ENCODE data around the gene NDE1.
"Not testable (repeated sequence)": the region's sequence is repeated elsewhere in the genome, so short reads cannot be mapped to it uniquely, and the experiment has no call there.

NDE1 gene

DNA sequence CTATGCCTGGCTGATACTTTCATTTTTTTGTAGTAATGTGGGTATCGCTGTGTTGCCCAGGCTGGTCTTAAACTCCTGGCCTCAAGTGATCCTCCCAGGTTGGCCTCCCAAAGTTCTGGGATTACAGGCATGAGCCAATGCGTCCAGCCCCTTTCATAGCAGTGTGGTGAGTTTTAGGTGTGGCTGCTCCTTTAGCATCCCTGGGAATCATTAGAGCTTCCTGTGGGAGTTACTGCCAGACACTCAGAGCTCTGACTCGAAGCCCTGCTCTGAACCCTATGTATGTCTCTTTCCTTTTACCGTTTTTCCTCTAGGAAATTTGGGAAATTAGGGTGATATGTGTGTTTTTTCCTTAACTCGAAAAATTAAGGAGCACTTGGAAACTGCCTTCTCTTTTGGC lies 44.5 kb downstream of the NDE1 start:
- no peak for DNase-seq (ENCODE audit: low read depth in 2 of 2)

DNA sequence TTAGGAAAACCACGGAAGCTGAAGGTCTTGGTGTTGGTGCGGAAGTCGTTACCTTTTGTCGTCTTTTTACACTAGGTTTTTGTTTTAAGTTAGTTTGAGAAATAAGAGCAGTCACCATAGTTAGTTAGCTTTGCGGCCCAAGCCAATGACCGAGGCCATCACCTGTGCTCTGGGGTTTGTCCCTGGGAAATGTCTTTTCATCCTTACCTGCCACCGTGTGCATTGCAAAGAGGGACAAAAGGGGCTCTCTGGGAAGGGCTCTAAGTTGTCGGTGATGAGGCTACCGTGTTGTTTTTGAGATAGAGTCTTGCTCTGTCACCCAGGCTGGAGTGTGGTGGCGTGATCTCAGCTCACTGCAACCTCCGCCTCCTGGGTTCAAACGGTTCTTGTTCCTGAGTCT lies 49.8 kb downstream of the NDE1 start:
- no peak for DNase-seq (ENCODE audit: low read depth in 2 of 2)

DNA sequence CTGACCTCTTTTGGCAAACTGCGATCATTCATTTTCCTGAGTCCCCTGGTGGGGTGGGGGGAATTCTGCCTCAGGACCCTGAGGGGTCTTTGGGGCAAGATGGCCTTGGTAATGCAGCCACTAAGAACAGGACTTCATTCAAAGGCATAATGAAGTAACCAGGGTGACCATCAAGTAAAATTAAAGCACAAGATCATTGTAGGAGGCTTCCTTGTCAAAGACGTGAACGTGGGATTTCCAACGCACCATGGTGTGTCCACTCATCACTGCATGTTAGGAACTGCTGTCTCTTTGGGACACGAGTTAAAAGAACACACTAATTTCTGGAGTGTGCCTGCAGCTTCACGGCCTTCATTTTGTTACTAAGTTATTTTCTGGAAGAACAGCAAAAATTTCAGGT lies 51.3 kb downstream of the NDE1 start:
- DNase-seq (ENCODE audit: low read depth in 2 of 2): no peak

DNA sequence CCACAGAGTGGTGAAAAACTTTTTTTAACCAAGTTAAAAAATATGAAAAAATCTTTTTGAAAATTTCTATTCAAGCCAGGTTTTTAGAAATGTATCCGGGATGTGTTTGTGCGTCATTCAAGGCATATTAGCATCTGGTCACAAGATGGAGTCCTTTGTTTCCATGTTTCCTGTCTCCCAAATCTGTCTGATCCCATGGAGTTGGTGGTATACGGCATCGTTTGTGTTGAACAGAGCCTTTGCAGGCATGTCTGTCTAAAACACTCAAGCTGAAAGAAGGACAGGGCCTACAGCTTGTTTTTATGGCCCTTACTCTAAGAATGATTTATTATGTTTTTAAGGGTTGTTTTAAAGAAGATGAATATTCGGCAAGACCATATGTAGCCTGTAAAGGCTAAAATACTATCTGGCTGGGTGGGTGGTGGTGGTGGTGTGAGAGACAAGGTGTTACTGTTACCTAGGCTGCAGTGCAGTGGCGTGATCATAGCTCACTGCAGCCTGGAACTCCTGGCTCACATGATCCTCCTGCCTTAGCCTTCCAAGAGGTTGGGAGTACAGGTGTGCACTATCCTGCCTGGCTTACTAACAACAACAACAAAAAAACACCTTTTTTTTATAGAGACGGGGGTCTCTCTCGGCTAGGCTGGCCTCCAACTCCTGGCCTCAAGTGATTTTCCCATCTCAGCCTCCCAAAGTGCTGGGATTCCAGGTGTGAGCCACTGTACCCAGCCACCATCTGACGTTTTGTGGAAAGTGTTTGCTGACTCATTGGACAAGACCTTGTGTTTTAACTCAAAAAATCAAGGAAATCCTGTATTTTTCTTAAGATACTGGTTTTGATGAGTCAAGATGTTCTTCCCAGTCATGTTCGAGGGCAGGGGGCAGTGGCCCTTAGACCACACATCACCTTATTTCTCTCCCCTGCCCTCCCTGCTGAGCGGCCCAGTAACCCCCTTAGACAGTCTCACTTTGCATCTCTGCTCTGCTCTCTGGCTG lies 52.2 kb downstream of the NDE1 start:
- no peak for DNase-seq (ENCODE audit: low read depth in 2 of 2)

DNA sequence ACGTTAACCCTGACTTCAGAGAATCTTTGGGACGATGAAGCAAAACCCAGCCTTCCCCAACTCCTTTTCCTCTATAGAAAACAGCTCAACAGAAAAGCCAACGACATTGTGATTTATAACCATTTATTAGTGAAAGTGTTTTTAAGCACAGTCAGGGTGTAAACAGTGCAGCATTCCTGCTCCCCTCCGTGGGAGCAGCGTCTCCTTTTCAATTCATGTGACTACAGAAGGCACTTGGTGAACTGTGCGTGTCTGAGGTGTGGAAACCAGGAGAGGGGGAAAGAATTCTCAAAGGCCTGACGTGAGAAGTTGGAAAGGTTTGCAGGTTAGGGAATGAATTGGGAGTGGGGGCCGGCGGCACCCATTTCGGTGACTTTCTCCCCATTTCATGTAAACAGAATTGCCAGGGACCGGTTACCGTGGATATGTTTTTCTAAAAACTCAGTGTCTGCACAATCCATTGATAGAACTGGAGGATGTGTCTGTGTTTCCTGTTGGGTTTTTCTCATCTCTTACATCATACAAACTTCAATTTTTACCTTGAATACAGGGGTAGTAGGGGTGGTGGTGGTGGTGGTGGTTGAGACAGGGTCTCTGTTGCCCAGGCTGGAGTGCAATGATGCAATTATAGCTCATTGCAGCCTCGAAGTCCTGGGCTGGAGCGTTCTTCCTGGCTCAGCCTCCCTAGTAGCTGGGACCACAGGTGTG lies 53.1 kb downstream of the NDE1 start:
- DNase-seq (ENCODE audit: low read depth in 2 of 2): no peak

DNA sequence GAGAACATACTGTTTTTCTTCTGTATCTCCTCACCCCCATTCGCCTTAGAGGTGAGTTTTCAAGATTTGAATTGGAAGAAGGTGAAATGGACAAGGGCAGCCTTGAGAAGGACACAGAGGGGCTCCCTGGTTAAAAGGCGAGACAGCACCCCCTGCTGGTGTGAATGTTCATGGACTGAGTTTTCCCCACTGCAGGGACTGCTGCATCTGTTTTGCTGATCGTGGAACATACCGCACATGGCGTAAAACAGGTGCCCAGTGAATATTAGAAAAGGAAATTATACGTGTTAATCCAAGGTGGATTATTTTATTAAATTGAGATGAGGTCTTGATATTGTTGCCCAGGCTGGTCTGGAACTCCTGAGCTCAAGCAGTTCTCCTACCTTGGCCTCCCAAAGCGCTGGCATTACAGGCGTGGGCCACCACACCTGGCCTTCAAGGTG lies 54.5 kb downstream of the NDE1 start:
- DNase-seq (ENCODE audit: low read depth in 2 of 2): peak; percentile 52 to 58

DNA sequence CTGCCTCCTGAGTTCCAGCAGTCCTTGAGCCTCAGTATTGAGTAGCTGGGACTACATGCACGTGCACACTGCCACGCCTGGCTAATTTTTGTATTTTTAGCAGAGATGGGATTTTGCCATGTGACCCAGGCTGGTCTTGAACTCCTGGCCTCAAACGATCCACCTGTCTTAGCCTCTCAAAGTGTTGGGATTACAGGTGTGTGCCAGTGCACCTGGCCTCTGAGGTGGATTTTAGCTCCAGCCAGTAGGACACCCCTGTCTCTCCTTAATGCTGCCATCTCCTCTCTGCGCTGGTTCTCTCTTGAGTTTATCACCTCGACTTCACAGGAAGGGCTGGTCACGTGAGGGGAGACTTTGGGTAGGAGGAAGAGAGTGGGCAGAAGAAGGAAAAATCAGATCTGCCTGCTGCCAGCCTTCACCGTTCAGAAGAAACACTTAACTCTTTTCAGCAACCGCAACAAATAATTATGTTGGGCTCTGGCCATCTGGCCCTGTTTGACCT lies 55.1 kb downstream of the NDE1 start:
- no peak for DNase-seq (ENCODE audit: low read depth in 2 of 2)

DNA sequence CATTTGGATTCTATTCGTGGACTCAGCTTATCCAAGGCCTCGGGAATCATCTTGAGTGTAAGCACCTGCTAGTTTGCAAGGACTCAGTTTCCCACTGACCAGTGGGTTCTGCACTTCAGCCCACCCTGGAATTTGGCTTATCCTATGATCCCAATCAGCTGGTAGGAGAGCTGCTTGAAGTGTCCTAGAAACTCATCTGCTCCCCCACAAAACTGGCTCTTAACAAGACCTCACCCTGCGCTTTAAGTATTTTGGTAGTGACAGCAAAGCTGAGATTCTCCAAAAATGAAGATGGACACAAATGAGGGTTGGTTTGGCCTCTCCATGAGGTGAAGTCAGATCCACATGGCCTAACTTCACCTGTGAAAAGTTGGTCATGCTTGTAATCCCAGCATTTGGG lies 57.3 kb downstream of the NDE1 start:
- DNase-seq (ENCODE audit: low read depth in 2 of 2): no peak

DNA sequence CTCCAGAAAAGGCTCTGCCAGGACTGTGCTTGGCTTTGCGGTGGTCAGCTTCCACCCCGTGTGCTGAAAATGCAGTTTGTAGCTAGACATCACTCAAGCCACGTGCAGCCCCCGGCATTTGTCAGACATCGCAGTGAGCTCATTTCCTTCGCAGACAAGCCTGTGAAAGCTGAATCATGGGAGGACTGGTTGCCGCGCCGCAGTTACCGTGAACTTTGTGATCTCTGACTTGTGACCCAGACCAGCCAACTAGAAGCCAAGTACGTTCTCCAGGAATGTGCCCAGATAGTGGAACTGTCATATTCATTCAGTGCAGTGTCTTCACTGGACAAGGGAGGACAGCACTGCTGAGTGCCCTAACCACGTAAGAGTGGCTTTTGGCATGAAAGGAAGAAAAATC lies 58.1 kb downstream of the NDE1 start:
- DNase-seq (ENCODE audit: low read depth in 2 of 2): no peak

DNA sequence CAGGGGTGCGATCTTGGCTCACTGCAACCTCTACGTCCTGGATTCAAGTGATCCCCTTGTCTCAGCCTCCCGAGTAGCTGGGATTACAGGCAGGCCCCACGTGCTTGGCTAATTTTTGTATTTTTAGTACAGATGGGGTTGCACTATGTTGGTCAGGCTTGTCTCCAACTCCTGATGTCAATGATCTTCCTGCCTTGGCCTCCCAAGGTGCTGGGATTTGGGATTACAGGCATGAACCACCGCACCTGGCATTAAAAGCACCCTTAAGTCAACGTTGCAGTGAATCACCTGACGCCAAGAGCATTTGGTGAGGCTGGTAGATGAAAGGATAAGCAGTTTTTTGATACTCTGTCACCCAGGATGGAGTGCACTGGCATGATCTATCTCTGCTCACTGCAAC lies 59.0 kb downstream of the NDE1 start:
- no peak for DNase-seq (ENCODE audit: low read depth in 2 of 2)

DNA sequence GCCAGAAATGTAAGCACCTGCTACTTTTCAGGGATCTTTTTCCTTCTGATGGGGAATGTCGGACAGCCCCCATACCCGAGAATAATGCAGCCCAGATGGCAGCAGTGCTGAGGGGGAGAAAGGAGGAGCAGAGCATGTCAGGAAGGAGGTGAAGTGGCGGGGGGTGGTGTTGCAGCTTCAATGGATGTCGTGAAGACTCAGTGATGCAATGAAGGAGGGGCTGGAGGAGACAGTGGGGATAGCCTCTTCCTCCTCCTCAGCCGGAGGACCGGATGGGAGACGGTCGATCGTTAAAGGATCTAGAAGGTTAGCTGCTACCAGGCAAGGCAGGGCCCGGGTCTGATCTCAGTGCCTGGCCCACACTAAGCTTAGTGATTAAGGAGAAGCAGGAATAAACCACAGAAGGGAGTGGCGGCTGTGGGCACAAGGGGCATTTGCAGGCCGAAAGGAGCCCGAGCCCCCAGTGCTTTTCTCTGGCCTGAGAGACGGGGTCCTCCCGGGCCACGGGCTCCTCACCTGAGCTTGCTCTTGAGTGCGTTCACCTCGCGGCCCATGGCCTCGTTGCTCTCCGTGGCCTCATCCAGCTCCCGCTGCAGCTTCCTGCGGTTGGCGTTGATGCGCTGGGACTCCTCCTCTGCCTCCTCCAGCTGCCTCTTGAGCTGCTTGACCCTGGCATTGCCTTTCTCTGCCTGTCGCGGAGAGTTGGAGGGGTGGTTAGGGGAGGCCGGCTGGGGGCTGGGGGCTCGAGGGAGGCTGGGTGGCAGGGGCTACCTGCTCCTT lies 64.5 kb downstream of the NDE1 start:
- no peak for DNase-seq (ENCODE audit: low read depth in 2 of 2)

DNA sequence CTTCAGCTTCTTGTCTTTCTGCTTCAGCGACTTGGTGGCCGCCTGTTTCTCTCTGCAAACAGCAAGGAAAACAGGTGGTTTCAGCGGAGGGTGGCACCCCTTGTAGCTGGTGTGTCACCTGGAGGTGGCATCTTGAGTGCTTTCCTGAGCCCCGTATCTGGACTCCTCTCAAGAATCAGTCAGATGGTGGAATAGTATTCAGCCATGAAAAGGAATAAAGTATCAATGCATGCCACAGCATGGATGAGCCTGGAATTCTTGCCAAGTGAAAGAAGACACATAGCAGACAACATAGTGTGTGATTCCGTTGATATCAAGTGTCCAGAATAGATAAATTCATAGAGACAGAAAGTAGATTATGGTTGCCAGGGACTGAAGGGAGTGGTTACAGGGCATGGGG lies 65.2 kb downstream of the NDE1 start:
- DNase-seq (ENCODE audit: low read depth in 2 of 2): no peak

DNA sequence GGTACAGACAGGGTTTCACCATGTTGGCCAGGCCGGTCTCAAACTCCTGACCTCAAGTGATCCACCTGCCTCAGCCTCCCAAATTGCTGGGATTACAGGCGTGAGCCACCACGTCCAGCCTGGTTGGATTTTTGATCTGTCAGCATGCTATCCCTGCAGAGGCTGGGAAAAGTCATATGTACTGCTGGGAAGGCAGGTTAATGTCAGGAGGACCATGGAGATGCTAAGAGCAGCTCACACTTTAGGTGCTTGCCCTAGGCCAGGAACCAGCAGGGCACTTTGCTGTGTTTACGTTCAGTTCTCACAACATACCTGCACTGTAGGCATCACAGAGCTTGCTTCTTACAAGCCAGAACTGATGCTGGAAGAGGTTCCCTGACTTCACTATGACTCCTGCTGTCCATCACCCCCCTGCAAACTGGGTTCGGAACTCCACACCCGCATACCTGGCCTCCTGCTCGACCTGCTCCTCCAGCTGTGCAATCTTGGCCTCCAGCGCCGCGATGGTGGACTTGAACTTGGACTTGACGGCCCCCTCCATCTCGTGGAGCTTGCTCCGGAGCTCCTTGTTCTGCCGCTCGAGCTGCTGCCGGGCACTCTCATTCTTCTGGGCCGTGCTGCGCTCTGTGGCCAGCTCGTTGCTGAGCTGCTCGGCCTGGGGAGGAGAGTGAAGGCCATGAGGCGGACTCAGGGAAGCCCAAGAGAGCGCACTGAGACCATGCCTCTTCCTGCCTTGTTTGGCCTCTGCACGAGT lies 66.8 kb downstream of the NDE1 start:
- DNase-seq (ENCODE audit: low read depth in 2 of 2): no peak

DNA sequence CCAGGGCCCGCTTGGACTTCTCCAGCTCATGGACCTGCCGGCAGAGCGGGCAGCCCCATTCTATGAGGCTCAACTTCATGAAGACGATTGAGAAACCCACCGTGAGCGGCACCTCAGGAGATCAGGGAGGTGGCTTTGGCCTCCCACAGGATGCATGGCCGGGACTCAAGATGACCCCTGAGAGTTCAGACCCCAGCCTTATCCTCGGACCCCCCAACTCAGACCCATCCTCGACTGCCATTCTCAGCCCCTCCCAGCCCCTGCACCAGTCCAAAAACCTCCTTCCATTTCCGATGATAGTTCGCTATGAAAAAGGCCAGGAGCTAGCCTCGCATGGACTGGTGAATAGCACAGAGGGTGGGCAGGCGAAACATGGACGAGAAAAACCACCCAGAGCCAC lies 71.0 kb downstream of the NDE1 start:
- DNase-seq (ENCODE audit: low read depth in 2 of 2): no peak

DNA sequence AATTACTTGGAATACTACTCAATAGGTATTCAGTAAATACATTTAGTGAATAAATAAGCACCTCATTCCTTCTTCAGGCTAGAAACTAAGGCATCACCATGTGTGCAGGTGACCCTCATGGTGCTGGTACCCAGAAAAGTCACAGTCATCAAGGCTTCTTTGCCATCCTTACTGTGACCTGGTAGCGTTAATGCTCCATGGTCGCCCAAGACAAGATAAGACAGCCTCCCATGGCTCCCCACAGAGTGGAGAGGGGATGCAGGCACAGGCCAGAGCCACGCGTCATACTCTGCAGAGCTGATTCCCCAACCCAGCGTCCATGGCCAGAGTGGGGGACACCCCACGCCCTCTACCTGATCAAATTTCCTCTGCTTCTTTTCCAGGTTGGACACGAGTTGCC lies 73.8 kb downstream of the NDE1 start:
- no peak for DNase-seq (ENCODE audit: low read depth in 2 of 2)

DNA sequence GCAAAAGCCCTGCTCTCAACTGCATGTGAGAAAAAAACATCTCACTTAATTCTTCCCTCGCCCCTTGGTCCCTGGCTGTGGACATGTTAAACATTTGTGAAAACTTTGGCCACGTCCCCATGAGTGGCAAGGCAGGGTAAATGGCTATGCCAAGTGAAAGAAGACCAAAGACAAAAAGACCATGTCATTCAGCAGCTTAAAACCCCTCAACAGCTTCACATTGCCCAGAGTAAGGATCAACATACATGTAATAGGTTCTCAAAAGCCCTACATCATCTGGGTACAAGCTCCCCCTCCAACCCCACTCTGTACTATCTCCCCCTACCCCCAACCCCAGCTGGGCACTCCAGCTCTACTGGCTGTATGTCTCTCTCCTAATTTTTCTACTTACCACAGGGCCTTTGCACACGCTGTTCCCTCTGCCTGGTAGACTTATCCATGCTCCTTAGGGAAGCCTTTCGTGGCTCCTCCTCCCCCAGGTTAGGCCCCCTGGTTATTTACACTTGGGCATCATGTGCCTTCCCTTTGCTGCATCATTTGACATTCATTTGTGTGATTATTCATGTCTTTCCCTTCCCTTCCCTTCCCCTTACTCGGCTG lies 75.7 kb downstream of the NDE1 start:
- no peak for DNase-seq (ENCODE audit: low read depth in 2 of 2)

DNA sequence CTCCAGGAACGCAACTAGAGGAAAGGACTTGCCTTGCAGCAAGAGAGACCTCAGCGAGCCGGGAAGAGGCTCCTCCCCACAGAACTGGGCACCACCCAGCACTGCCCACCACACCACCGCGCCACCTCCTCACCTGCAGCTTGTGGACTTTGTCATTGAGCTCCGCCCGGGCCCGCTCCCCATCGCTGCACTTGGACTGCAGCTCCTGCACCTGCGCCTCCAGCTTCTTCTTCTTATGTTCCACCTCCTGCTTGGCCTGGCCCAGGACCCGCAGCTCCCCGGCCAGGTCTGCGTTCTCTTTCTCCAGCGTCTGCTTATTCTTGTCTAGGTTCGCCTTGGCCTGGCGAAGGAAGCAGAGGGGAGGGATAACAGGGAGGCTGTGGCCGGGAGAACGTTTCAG lies 76.7 kb downstream of the NDE1 start:
- no peak for DNase-seq (ENCODE audit: low read depth in 2 of 2)

DNA sequence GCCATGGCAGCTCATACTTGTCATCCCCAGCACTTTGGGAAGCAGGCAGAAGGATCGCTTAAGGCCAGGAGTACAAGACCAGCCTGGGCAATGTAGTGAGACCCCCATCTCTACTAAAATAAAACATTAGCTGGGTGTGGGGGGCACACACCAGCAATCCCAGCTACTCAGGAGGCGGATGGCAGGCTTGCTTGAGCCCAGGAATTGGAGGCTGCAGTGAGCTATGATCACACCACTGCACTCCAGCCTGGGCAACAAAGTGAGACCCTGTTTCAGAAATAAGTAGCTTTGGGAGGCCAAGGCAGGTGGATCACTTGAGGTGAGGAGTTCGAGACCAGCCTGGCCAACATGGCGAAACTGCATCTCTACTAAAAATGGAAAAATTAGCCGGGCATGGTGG lies 77.7 kb downstream of the NDE1 start:
- not testable (repeated sequence) for DNase-seq (ENCODE audit: low read depth in 2 of 2)

DNA sequence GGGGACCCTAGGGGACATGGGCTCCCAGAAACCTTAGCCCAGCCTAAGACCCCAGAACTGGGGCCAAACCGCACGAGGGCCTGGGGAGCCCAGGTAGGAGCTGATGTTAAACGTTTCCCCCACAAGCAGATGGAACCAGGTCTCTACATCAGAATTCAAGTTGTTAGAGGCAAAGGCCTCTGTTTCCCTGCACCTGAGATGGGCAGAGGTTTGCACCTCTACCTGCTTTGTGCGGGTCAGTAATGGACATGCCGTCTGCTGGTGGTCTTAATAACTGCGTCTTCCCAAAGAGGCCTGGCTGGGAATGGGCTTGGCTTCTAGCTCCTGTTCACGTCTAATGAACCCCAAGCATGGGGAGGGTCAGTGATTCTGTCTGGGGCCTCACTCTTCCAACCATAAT lies 79.1 kb downstream of the NDE1 start:
- DNase-seq (ENCODE audit: low read depth in 2 of 2): no peak

DNA sequence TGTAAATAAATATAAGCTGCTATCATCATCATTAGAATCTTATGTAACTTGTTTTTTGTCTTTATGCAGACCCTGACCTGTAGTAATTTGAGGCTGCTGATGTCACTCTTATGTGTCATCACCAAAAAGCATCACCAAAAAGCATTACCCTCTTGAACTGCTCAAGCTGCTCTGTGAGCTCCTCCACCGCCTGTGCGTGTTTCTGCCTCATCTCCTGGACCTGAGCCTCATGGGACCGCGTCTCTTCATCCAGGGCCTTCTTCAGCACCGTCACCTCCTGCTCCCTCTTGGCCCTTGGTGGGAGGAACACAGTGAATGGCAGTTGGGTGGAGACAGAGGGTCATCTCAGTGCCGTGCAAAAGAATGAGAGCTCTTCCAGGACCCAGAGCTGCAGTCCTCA lies 82.4 kb downstream of the NDE1 start:
- no peak for DNase-seq (ENCODE audit: low read depth in 2 of 2)

DNA sequence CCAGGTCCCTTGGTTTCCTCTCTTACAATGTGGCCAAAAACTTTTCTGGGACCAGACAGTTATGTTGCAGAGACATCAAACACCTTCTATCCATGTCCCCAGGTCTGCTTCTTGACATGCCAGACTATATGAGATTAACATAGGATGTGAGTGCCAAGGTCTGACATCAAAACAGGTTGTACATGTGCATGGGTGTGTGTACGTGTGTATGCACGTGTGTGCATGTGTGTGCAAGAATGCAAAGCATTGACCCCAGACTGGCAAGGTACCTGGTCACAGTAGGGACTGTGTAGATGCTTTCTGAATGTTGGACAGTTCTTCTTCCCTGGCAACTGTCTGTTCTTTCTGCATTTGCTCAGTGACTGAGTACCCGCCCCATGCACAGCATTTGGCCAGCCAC lies 85.6 kb downstream of the NDE1 start:
- DNase-seq (ENCODE audit: low read depth in 2 of 2): no peak

All from stimulated activated CD8-positive, alpha-beta memory T cell treated with anti-CD3 and anti-CD28 coated beads, Interleukin-2, amount 100 ng/mL, for 1 hour (primary cell).